Stomach (tissue), 9 donors: ENCODE data around the gene MAPK8IP3. TPM values are rescaled to one million over a fixed set of nuclear protein-coding genes. Genes with fewer than 3 reads are reported as not detected.
"Not testable (repeated sequence)": the region's sequence is repeated elsewhere in the genome, so short reads cannot be mapped to it uniquely, and the experiment has no call there.

Source experiments
- DNase-seq, 2 donors: peaks; one replicate each; pipeline versions ENCODE4 v3.0.0 to v3.0.0-alpha.2; 2013 to 2019
- H3K27ac ChIP-seq, 5 donors: fragments of 200-600 bp in 4 of 5; sonication (generic) in 4 of 5; one replicate each; pipeline ENCODE4 v1.5.1; 2013 to 2019; ENCODE audit warnings: mild to moderate bottlenecking in 1 of 5, moderate library complexity in 1 of 5
- H3K27me3 ChIP-seq, 3 donors: fragments of 200-600 bp; sonication (generic); one replicate each; pipeline ENCODE4 v1.5.1; 2017 to 2019; ENCODE audit warnings: mixed run types in 1 of 3
- H3K36me3 ChIP-seq, 4 donors: fragments of 200-600 bp; sonication (generic); 1 replicate in 3 of 4; 2 replicates in 1 of 4; pipeline ENCODE4 v1.5.1; 2016 to 2019
- H3K4me1 ChIP-seq, 4 donors: fragments of 200-600 bp; sonication (generic); one replicate each; pipeline ENCODE4 v1.5.1; 2016 to 2019
- H3K4me3 ChIP-seq, 4 donors: fragments of 200-600 bp; sonication (generic) in 3 of 4; one replicate each; pipeline ENCODE4 v1.5.1; 2016 to 2019; ENCODE audit warnings: mild to moderate bottlenecking in 1 of 4
- H3K9me3 ChIP-seq, 4 donors: fragments of 200-600 bp; sonication (generic); one replicate each; pipeline ENCODE4 v1.5.1; 2016 to 2019
- CTCF ChIP-seq, 7 experiments: fragments of 450-650 bp in 4 of 7; fragments of 200-600 bp in 3 of 7; sonication (generic) in 3 of 7; IDR thresholded peaks; one replicate each; pipeline ENCODE4 v1.5.1; 2016 to 2019; ENCODE audit warnings: antibody characterized with exemption in 7 of 7, control low read depth in 2 of 7, mild to moderate bottlenecking in 1 of 7
- EP300 ChIP-seq: sonication (generic); formaldehyde crosslinking; IDR thresholded peaks from one replicate; pipeline ENCODE4 v1.6.1; 2017; ENCODE audit warnings: antibody characterized with exemption
- POLR2A ChIP-seq, 4 donors: fragments of 450-650 bp; IDR thresholded peaks; one replicate each; pipeline ENCODE4 v1.6.1; 2016; ENCODE audit warnings: antibody characterized with exemption in 4 of 4, control low read depth in 2 of 4, mild to moderate bottlenecking in 1 of 4, moderate library complexity in 1 of 4
- POLR2AphosphoS5 ChIP-seq, 3 donors: sonication (generic); formaldehyde crosslinking; IDR thresholded peaks; one replicate each; pipeline ENCODE4 v1.6.1; 2016; ENCODE audit warnings: antibody characterized with exemption in 3 of 3
- WGBS, 5 donors: extraction: QIAGEN DNeasy Blood & Tissue Kit in 3 of 5; methylation state at CpG; one replicate each; pipeline versions ENCODE4 v1.1.5 to v1.1.7; 2013 to 2018; 5-methylcytosine and 5-hydroxymethylcytosine counted together
- intact Hi-C: fragments of 100-400 bp; cut with DNase I; formaldehyde crosslinking; loops from one replicate; pipeline ENCODE4 v1.15.1; 2023; ENCODE audit warnings: low total_unique reads
- polyA plus RNA-seq, 3 donors: library from polyadenylated mRNA; stranded (reverse); fragments of 200-250 nt; gene quantifications; one replicate each; pipeline ENCODE4 v1.2.3, GENCODE V29; 2013
- total RNA-seq, 5 donors: library from RNA; depleted of rRNA; stranded (reverse); fragments of >200 nt; gene quantifications; one replicate each; pipeline versions ENCODE4 v1.1.0 to v1.2.3, GENCODE V29; 2014 to 2016
- donor health status: healthy with polysubstance abuse.
- donor health status: Bipolar disorder and iron deficiency.
- donor health status: healthy.

Gene MAPK8IP3
- total and polyA plus RNA-seq, 8 donors: 10.1 to 320 (median 56.3) TPM

- Histone ChIP-seq H3K36me3 (peaks cover 57 to 87% (median 85%) of the 10 kb centered on the region in 4 donors), H3K4me3 (no peak overlapping the region), H3K9me3 (no peaks in the 10 kb centered on the region), H3K27me3 (no peaks in the 10 kb centered on the region), H3K4me1 (no peaks in the 10 kb centered on the region), H3K27ac (no peak overlapping the region)
- DNase-seq: no peak
- 71 to 82% (median 77%) methylated on average over 6 to 7 of the region's 7 CpGs for WGBS, 5 donors
- TF ChIP-seq EP300 (no peak), POLR2A (IDR thresholded peaks at IDR 0.05) (no peak), POLR2AphosphoS5 (IDR thresholded peaks at IDR 0.05) (no peak), CTCF (IDR thresholded peaks at IDR 0.05) (no peak)
- intact Hi-C loops: no loop called here
These were observed 25.6 kb downstream of the MAPK8IP3 start for GRCh38 chr16:1731603-1732002.

GRCh38 chr16:1732071-1732470 lies 26.1 kb downstream of the MAPK8IP3 start:
- H3K36me3 ChIP-seq: peaks cover 57 to 82% (median 81%) of the 10 kb centered on the region in 4 donors

GRCh38 chr16:1732551-1732987 lies 26.6 kb downstream of the MAPK8IP3 start:
- peaks cover 55 to 77% (median 76%) of the 10 kb centered on the region in 4 donors for H3K36me3 ChIP-seq
- H3K9me3 ChIP-seq, H3K4me3 ChIP-seq, DNase-seq, H3K4me1 ChIP-seq, intact Hi-C loops, H3K27me3 ChIP-seq, H3K27ac ChIP-seq: not testable (repeated sequence)
- 80 to 93% (median 91%) methylated on average over 2 to 21 of the region's 21 CpGs for WGBS, 5 donors

More at GRCh38 chr16:1732071-1732470, 26.1 kb downstream of the MAPK8IP3 start:
- TF ChIP-seq POLR2AphosphoS5 (IDR thresholded peaks at IDR 0.05): no peak
- no peak for TF ChIP-seq POLR2A (IDR thresholded peaks at IDR 0.05)
- WGBS, 5 donors: 85 to 91% (median 88%) methylated on average over 11 to 14 of the region's 14 CpGs
- Histone ChIP-seq H3K27ac (no peak overlapping the region), H3K4me3 (no peak overlapping the region), H3K9me3 (no peaks in the 10 kb centered on the region), H3K27me3 (no peaks in the 10 kb centered on the region), H3K4me1 (no peaks in the 10 kb centered on the region)
- intact Hi-C loops: no loop called here
- no peak for DNase-seq

GRCh38 chr16:1734123-1734522 lies 28.1 kb downstream of the MAPK8IP3 start:
- Histone ChIP-seq H3K27me3 (no peaks in the 10 kb centered on the region), H3K36me3 (peaks cover 39 to 61% (median 60%) of the 10 kb centered on the region in 4 donors), H3K9me3 (no peaks in the 10 kb centered on the region), H3K4me1 (no peaks in the 10 kb centered on the region), H3K27ac (no peak overlapping the region), H3K4me3 (no peak overlapping the region)
- 94 to 97% (median 96%) methylated on average over 19 to 22 of the region's 22 CpGs for WGBS, 5 donors
- intact Hi-C loops: no loop called here
- TF ChIP-seq POLR2A (IDR thresholded peaks at IDR 0.05): no peak
- TF ChIP-seq POLR2AphosphoS5 (IDR thresholded peaks at IDR 0.05): no peak
- TF ChIP-seq EP300: no peak
- TF ChIP-seq CTCF (IDR thresholded peaks at IDR 0.05): no peak
- no peak for DNase-seq

- H3K27ac ChIP-seq: no peak overlapping the region
These were observed 28.8 kb downstream of the MAPK8IP3 start for GRCh38 chr16:1734816-1735215.

More at GRCh38 chr16:1734816-1735215, 28.8 kb downstream of the MAPK8IP3 start:
- no peak for TF ChIP-seq EP300
- TF ChIP-seq CTCF (IDR thresholded peaks at IDR 0.05): no peak
- TF ChIP-seq POLR2A (IDR thresholded peaks at IDR 0.05): no peak
- TF ChIP-seq POLR2AphosphoS5 (IDR thresholded peaks at IDR 0.05): no peak
- H3K4me1 ChIP-seq: no peaks in the 10 kb centered on the region
- intact Hi-C loops: no loop called here
- no peak overlapping the region for H3K4me3 ChIP-seq
- H3K36me3 ChIP-seq: peaks cover 32 to 54% (median 53%) of the 10 kb centered on the region in 4 donors
- DNase-seq: no peak
- WGBS, 5 donors: 95 to 98% (median 97%) methylated on average over 22 of the region's 22 CpGs
- no peaks in the 10 kb centered on the region for H3K27me3 ChIP-seq
- H3K9me3 ChIP-seq: no peaks in the 10 kb centered on the region
